Endothelial cell (in vitro differentiated cells): ENCODE measurements around the gene LYSMD4. TPM values are rescaled to one million over a fixed set of nuclear protein-coding genes. Genes with fewer than 3 reads are reported as not detected.
A peak's percentile ranks its signal among the peaks of the same experiment; 100 is the strongest.

ENCODE experiments used
- DNase-seq: peaks from one replicate; pipeline ENCODE4 v3.0.0; 2021; ENCODE audit warnings: low spot score
- H3K27ac Mint-ChIP-seq: one replicate; pipeline ENCODE4 v1.8.0; 2021; ENCODE audit warnings: mixed read lengths, inconsistent platforms; ENCODE audit not compliant: unreplicated experiment
- H3K27me3 Mint-ChIP-seq: one replicate; pipeline ENCODE4 v1.8.0; 2021; ENCODE audit warnings: mild to moderate bottlenecking, moderate library complexity, mixed read lengths, inconsistent platforms; ENCODE audit not compliant: unreplicated experiment
- H3K36me3 Mint-ChIP-seq: one replicate; pipeline ENCODE4 v1.8.0; 2021; ENCODE audit warnings: mild to moderate bottlenecking, low read depth, mixed read lengths, inconsistent platforms; ENCODE audit not compliant: unreplicated experiment
- H3K4me1 Mint-ChIP-seq: one replicate; pipeline ENCODE4 v1.8.0; 2021; ENCODE audit warnings: mild to moderate bottlenecking, mixed read lengths, inconsistent platforms; ENCODE audit not compliant: unreplicated experiment
- H3K4me3 Mint-ChIP-seq: one replicate; pipeline ENCODE4 v1.8.0; 2021; ENCODE audit warnings: mild to moderate bottlenecking, mixed read lengths, inconsistent platforms; ENCODE audit not compliant: unreplicated experiment
- H3K9me3 Mint-ChIP-seq: one replicate; pipeline ENCODE4 v1.8.0; 2021; ENCODE audit warnings: mixed read lengths, inconsistent platforms; ENCODE audit not compliant: unreplicated experiment
- CTCF ChIP-seq: fragments of 200-600 bp; sonication (generic); IDR thresholded peaks from one replicate; pipeline ENCODE4 v1.5.0; 2021; ENCODE audit warnings: antibody characterized with exemption; ENCODE audit not compliant: unreplicated experiment
- total RNA-seq: library from RNA; stranded (reverse); fragmentation: NEBNext Ultra II Directional; extraction: Animal tissue kit (Norgen Biotek cat#: 25700); gene quantifications from one replicate; pipeline ENCODE4 v1.2.1, GENCODE V29; 2021; ENCODE audit not compliant: unreplicated experiment

The LYSMD4 gene
- total RNA-seq, 1 donor from 2014 or later, result 13.1 TPM

DNA sequence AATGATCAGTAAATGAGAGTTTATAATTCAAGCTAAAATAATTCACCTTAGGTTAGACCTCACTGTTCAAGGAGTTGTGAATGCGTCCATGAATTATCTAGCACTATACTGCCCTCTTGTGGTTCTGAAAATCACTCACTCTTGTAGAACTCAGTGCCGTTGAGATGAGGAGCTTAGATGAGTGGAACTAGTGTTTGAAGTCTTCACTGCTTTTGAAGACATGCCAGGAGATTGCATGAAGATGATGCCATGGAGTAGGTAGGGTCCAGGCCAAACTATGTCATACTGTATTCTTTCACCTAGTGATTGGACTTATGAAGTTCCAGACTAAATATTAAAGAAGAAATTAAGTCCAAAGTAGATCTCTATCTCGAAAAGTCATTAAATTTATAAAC, 28.8 kb downstream of the LYSMD4 start:
- no peaks in the 10 kb centered on the region for H3K9me3 Mint-ChIP-seq
- H3K36me3 Mint-ChIP-seq, result peaks cover 6% of the 10 kb centered on the region
- H3K27ac Mint-ChIP-seq, result no peak overlapping the region
- peak; percentile 67 for TF ChIP-seq CTCF
- H3K4me3 Mint-ChIP-seq, result no peak overlapping the region
- peak; percentile 48 for DNase-seq
- H3K27me3 Mint-ChIP-seq, result peaks cover 4% of the 10 kb centered on the region
- peaks cover 11% of the 10 kb centered on the region for H3K4me1 Mint-ChIP-seq

DNA sequence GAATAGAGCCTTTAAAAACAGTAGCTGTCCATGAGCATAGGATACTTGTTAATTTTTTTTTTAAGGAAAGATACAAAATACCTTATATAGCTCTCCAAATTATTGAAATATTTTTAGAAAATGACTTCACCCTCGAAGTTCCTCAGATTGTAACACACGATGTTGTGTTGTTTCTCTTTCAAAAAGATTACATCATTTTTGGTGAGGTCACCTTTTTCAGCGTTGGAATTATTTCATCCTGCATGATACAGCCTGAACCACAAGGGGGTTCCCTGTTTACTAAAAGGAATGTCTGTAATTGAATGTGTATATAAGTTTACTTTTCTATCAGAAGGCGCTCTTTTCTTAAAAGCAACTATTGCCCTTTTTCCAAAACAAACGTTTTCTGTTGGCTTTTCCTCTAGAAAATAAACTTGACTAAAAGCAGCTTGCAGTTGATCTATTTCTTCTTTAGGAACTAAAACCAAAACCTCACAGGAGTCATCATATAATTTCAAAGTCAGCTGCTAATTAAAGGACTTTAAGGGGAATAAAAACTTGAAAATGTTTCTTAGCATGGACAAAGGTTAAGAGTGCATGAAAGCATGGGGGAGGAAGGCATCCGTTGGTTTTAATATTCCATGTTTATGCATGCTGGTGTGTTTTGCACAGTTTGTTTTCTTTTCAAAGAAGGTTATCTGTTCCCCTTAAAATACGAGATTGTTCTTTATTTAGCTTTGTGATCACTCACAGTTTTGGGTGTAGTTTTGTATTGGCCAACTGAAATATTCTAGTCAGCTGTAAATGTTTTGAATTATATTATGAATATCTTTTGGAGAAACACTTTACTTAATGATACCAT, 29.4 kb downstream of the LYSMD4 start:
- peak; percentile 53 for TF ChIP-seq CTCF

DNA sequence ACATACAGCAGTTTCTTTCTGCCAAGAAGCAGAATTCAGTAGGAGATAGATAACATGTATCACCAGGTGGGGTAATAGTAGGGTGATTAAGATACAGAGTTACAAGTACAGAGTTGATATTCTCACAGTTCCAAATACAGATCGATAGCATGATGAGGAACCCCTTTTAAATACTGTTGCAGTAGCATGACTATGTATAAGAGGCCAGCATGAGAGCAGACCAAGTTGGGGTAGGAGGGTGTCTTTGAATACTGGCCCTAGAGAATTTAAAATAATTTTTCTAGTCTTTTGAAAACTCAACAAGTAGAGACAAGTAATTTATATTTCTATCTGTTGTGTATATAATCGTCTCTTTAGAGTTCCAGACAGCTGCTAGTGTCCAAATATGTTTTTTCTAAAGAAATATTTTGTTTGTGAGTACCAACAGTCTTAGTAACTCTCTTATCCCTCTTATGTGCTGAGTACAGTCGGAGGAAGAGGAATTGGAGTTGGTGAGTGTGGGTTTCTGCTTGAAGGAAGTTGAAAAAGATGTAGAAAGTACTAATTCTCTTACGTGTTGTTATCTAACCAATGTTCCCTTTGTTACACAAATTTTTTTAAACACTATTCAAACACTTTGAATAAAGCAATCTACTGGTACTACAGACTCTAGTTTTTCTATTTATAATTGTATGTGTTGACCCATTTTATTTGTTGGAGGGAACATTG, 30.2 kb downstream of the LYSMD4 start:
- no peak overlapping the region for H3K4me3 Mint-ChIP-seq
- peak overlapping the region; percentile 88 for H3K27ac Mint-ChIP-seq
- H3K36me3 Mint-ChIP-seq, result no peaks in the 10 kb centered on the region
- peaks cover 2% of the 10 kb centered on the region for H3K27me3 Mint-ChIP-seq
- DNase-seq, result no peak
- H3K4me1 Mint-ChIP-seq, result peaks cover 3% of the 10 kb centered on the region
- no peaks in the 10 kb centered on the region for H3K9me3 Mint-ChIP-seq
- TF ChIP-seq CTCF, result no peak

More for the DNA sequence above, 29.4 kb downstream of the LYSMD4 start:
- Mint-ChIP-seq H3K4me1 (peaks cover 8% of the 10 kb centered on the region), H3K27ac (peak overlapping the region; percentile 88), H3K36me3 (peaks cover under 1% of the 10 kb centered on the region), H3K9me3 (no peaks in the 10 kb centered on the region), H3K4me3 (no peak overlapping the region), H3K27me3 (peaks cover 4% of the 10 kb centered on the region)
- peak; percentile 33 for DNase-seq

GRCh38 chr15:99696096-99696495, 37.1 kb downstream of the LYSMD4 start:
- no peak for DNase-seq
- TF ChIP-seq CTCF, result no peak
- no peak overlapping the region for H3K27ac Mint-ChIP-seq

DNA sequence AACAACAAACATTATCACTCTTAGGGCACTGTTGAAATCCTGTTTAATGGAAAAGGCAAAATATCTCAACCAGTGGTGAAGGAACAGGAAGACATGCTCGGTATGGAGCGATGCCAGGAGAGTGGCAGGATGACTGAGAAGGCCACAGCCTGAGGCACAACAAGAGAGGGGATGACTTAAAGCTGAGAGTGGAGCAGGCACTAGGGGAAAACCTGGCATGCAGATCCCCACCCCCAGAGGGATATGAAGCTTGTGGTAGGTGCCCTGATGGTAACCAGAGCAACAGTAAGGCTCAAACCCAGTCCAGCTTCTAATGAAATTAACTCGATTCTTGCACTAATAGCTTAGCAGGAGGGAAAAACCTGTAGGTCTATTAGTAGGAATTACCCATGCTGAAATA, 40.4 kb downstream of the LYSMD4 start:
- TF ChIP-seq CTCF, result no peak
- Mint-ChIP-seq H3K9me3 (no peaks in the 10 kb centered on the region), H3K27me3 (peaks cover 3% of the 10 kb centered on the region), H3K4me1 (no peaks in the 10 kb centered on the region), H3K27ac (no peak overlapping the region), H3K36me3 (peaks cover 17% of the 10 kb centered on the region), H3K4me3 (no peak overlapping the region)
- DNase-seq, result no peak

More at GRCh38 chr15:99696096-99696495, 37.1 kb downstream of the LYSMD4 start:
- Mint-ChIP-seq H3K9me3 (no peaks in the 10 kb centered on the region), H3K4me1 (no peaks in the 10 kb centered on the region), H3K4me3 (no peak overlapping the region), H3K27me3 (peaks cover 3% of the 10 kb centered on the region), H3K36me3 (peaks cover 17% of the 10 kb centered on the region)
